ENCODE measurements around the gene PTH1R.

DNA sequence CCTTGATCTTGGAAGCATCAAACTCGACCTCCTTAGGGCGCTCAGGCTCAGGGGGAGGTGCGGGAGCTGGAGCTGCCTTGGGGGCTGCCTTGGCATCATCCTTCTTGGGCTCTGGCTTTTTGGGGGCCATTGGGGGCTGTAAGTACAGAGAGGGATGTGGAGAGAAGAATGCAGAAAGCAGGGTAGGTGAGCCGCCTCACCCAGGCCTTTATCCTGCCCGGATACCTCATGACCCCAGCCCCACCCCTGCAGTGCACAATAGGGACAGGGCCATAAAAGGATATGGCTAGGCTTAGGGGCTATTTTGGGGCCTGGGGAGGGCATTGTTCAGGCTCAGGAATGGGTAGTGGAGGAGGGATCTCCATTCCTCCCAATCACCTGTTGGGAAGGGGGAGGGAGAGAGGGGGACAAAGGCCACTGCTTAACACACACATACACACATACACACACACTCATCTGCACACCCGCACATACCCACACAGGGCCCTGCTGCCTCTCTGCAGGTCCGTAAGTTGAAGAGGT is 14.2 kb upstream of the PTH1R start, which contains the start of gene MYL3:
- TF ChIP-seq, protein P1, sequence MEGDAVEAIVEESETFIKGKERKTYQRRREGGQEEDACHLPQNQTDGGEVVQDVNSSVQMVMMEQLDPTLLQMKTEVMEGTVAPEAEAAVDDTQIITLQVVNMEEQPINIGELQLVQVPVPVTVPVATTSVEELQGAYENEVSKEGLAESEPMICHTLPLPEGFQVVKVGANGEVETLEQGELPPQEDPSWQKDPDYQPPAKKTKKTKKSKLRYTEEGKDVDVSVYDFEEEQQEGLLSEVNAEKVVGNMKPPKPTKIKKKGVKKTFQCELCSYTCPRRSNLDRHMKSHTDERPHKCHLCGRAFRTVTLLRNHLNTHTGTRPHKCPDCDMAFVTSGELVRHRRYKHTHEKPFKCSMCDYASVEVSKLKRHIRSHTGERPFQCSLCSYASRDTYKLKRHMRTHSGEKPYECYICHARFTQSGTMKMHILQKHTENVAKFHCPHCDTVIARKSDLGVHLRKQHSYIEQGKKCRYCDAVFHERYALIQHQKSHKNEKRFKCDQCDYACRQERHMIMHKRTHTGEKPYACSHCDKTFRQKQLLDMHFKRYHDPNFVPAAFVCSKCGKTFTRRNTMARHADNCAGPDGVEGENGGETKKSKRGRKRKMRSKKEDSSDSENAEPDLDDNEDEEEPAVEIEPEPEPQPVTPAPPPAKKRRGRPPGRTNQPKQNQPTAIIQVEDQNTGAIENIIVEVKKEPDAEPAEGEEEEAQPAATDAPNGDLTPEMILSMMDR (optimal IDR thresholded peaks at IDR 0.05 in 1 of 3, IDR thresholded peaks at IDR 0.05 in 1 of 3, conservative IDR thresholded peaks at IDR 0.05 in 1 of 3; ENCODE audit: extremely low read depth in 1 of 3, insufficient read depth in 2 of 3, low read length in 3 of 3): no peak
- no peak for TF ChIP-seq EZH2 (IDR thresholded peaks at IDR 0.05; ENCODE audit: low read length)
